Transverse colon (tissue), 4 donors: ENCODE results near the gene GPR176. TPM values are rescaled to one million over a fixed set of nuclear protein-coding genes. Genes with fewer than 3 reads are reported as not detected.

Experiments used
- DNase-seq: peaks from one replicate; pipeline ENCODE4 v3.0.0-alpha.2; 2019
- H3K27ac ChIP-seq, 4 donors: fragments of 200-600 bp; sonication (generic); 2 replicates each; pipeline ENCODE4 v1.5.1; 2016 to 2018; ENCODE audit warnings: inconsistent platforms in 4 of 4
- H3K27me3 ChIP-seq: fragments of 200-600 bp; sonication (generic); 2 replicates; pipeline ENCODE4 v1.5.1; 2017; ENCODE audit warnings: inconsistent platforms
- H3K36me3 ChIP-seq, 4 donors: fragments of 200-600 bp; sonication (generic); 2 replicates each; pipeline ENCODE4 v1.5.1; 2017 to 2019; ENCODE audit warnings: inconsistent platforms in 4 of 4
- H3K4me1 ChIP-seq, 4 donors: fragments of 200-600 bp; sonication (generic); 2 replicates each; pipeline ENCODE4 v1.5.1; 2017 to 2020; ENCODE audit warnings: inconsistent platforms in 4 of 4
- H3K4me3 ChIP-seq, 4 donors: fragments of 200-600 bp; sonication (generic); 1 replicate in 1 of 4; 2 replicates in 3 of 4; pipeline versions ENCODE4 v1.5.1 to v1.6.1; 2017 to 2019; ENCODE audit warnings: inconsistent platforms in 4 of 4
- H3K9me3 ChIP-seq, 2 donors: fragments of 200-600 bp; sonication (generic); 2 replicates each; pipeline ENCODE4 v1.5.1; 2017 to 2019; ENCODE audit warnings: inconsistent platforms in 2 of 2
- EP300 ChIP-seq: sonication (generic); formaldehyde crosslinking; IDR thresholded peaks from one replicate; pipeline ENCODE4 v1.6.1; 2017; ENCODE audit warnings: antibody characterized with exemption, low read depth
- POLR2A ChIP-seq: fragments of 450-650 bp; IDR thresholded peaks from one replicate; pipeline ENCODE4 v1.6.1; 2016; ENCODE audit warnings: antibody characterized with exemption, mild to moderate bottlenecking, moderate library complexity
- POLR2AphosphoS5 ChIP-seq, 3 donors: sonication (generic); formaldehyde crosslinking; IDR thresholded peaks; one replicate each; pipeline ENCODE4 v1.6.1; 2016; ENCODE audit warnings: antibody characterized with exemption in 3 of 3
- WGBS, 2 donors: methylation state at CpG; one replicate each; pipeline ENCODE4 v1.1.5; 2018; ENCODE audit warnings: low coverage in 1 of 2; 5-methylcytosine and 5-hydroxymethylcytosine counted together
- in situ Hi-C, 4 donors: fragments of 200-750 bp; cut with MboI; loops; one replicate each; pipeline versions ENCODE4 v1.15.0 to v1.15.1; 2017; ENCODE audit warnings: low sequenced_read_pairs in 3 of 4, low pct_ligation_motif_present in 1 of 4, low pct_unique_long_range_greater_than_20kb in 1 of 4
- intact Hi-C: fragments of 100-400 bp; cut with DNase I; formaldehyde crosslinking; loops from one replicate; pipeline ENCODE4 v1.15.1; 2023; ENCODE audit warnings: low total_unique reads
- total RNA-seq, 4 donors: library from RNA; depleted of rRNA; stranded (reverse); fragments of >200 nt; gene quantifications; one replicate each; pipeline ENCODE4 v1.1.0, GENCODE V29; 2016
- TF ChIP-seq, protein P1 (sequence below), 5 experiments: fragments of 200-600 bp in 3 of 5; fragments of 450-650 bp in 2 of 5; sonication (generic) in 3 of 5; IDR thresholded peaks; 1 replicate in 2 of 5; 2 replicates in 3 of 5; pipeline ENCODE4 v1.5.1; 2016 to 2017; ENCODE audit warnings: antibody characterized with exemption in 5 of 5, inconsistent platforms in 3 of 5, mild to moderate bottlenecking in 2 of 5, moderate library complexity in 1 of 5

The GPR176 gene
- total RNA-seq, 4 donors from 2014 or later: 1.6 to 10.9 (median 2.5) TPM; not detected in 1

- Histone ChIP-seq H3K9me3 (no peaks in the 10 kb centered on the region), H3K27me3 (peaks cover 3% of the 10 kb centered on the region), H3K4me3 (no peak overlapping the region), H3K27ac (no peak overlapping the region), H3K4me1 (peaks cover 0 to 4% (median 3%) of the 10 kb centered on the region in 4 donors), H3K36me3 (no peaks in the 10 kb centered on the region)
- in situ Hi-C loops: no loop called here
- intact Hi-C loops: no loop called here
- TF ChIP-seq EP300: no peak
- no peak for TF ChIP-seq POLR2AphosphoS5 (IDR thresholded peaks at IDR 0.05)
- TF ChIP-seq, protein P1, sequence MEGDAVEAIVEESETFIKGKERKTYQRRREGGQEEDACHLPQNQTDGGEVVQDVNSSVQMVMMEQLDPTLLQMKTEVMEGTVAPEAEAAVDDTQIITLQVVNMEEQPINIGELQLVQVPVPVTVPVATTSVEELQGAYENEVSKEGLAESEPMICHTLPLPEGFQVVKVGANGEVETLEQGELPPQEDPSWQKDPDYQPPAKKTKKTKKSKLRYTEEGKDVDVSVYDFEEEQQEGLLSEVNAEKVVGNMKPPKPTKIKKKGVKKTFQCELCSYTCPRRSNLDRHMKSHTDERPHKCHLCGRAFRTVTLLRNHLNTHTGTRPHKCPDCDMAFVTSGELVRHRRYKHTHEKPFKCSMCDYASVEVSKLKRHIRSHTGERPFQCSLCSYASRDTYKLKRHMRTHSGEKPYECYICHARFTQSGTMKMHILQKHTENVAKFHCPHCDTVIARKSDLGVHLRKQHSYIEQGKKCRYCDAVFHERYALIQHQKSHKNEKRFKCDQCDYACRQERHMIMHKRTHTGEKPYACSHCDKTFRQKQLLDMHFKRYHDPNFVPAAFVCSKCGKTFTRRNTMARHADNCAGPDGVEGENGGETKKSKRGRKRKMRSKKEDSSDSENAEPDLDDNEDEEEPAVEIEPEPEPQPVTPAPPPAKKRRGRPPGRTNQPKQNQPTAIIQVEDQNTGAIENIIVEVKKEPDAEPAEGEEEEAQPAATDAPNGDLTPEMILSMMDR (IDR thresholded peaks at IDR 0.05): no peak
- TF ChIP-seq POLR2A: no peak
- 67 to 79% methylated on average over 5 of the region's 5 CpGs for WGBS, 2 donors
- DNase-seq: no peak
Measured at GRCh38 chr15:39925112-39925842, 5.2 kb upstream of the GPR176 start.

GRCh38 chr15:39924437-39924836, 4.4 kb upstream of the GPR176 start:
- in situ Hi-C loops (no loop called here), intact Hi-C loops (no loop called here)
- Histone ChIP-seq H3K27ac (no peak overlapping the region), H3K4me1 (peaks cover 0 to 12% (median 11%) of the 10 kb centered on the region in 4 donors), H3K9me3 (no peaks in the 10 kb centered on the region), H3K4me3 (no peak overlapping the region), H3K27me3 (peaks cover 12% of the 10 kb centered on the region), H3K36me3 (no peaks in the 10 kb centered on the region)
- no peak for DNase-seq
- TF ChIP-seq POLR2A: no peak
- TF ChIP-seq POLR2AphosphoS5 (IDR thresholded peaks at IDR 0.05): no peak
- TF ChIP-seq EP300: no peak
- TF ChIP-seq, protein P1 (IDR thresholded peaks at IDR 0.05): no peak
- WGBS, 2 donors: 76 to 89% methylated on average over 1 to 3 of the region's 3 CpGs

- intact Hi-C loops (no loop called here), in situ Hi-C loops (no loop called here)
- no peaks in the 10 kb centered on the region for H3K9me3 ChIP-seq
- no peak overlapping the region for H3K4me3 ChIP-seq
- TF ChIP-seq EP300 (no peak), POLR2AphosphoS5 (IDR thresholded peaks at IDR 0.05) (no peak), POLR2A (no peak)
- TF ChIP-seq, protein P1 (IDR thresholded peaks at IDR 0.05): no peak
- H3K36me3 ChIP-seq: no peaks in the 10 kb centered on the region
- 68 to 77% methylated on average over 4 of the region's 4 CpGs for WGBS, 2 donors
- no peak for DNase-seq
- H3K27ac ChIP-seq: no peak overlapping the region
- peaks cover 29% of the 10 kb centered on the region for H3K27me3 ChIP-seq
- H3K4me1 ChIP-seq: peaks cover 0 to 16% (median 14%) of the 10 kb centered on the region in 4 donors
Measured at GRCh38 chr15:39922462-39923092, 2.5 kb upstream of the GPR176 start.

GRCh38 chr15:39921274-39921638, 1.2 kb upstream of the GPR176 start:
- in situ Hi-C loops: no loop called here
- no peak for DNase-seq
- peaks cover 0 to 16% (median 14%) of the 10 kb centered on the region in 4 donors for H3K4me1 ChIP-seq
- no peak for TF ChIP-seq POLR2AphosphoS5 (IDR thresholded peaks at IDR 0.05)
- no peak for TF ChIP-seq EP300
- no peak for TF ChIP-seq POLR2A
- TF ChIP-seq, protein P1 (IDR thresholded peaks at IDR 0.05): no peak
- H3K27me3 ChIP-seq: peaks cover 40% of the 10 kb centered on the region
- WGBS, 2 donors: 70 to 74% methylated on average over 6 of the region's 6 CpGs
- H3K9me3 ChIP-seq: no peaks in the 10 kb centered on the region
- H3K27ac ChIP-seq: peak overlapping the region; percentile 65 to 69 (median 68)
- peak overlapping the region; percentile 45 to 64 (median 58) for H3K4me3 ChIP-seq
- intact Hi-C loops: no loop called here
- H3K36me3 ChIP-seq: no peaks in the 10 kb centered on the region
